Hepatocyte (in vitro differentiated cells): ENCODE results near the gene TAL2.

Experiments used
- EZH2 ChIP-seq: fragments of 200-600 bp; sonication (generic); IDR thresholded peaks from 2 replicates; pipeline ENCODE4 v1.6.1; 2016; ENCODE audit warnings: antibody characterized with exemption, mild to moderate bottlenecking, borderline replicate concordance
- EZH2phosphoT487 ChIP-seq: fragments of 200-600 bp; sonication (generic); IDR thresholded peaks from one replicate; pipeline ENCODE4 v1.6.1; 2018; ENCODE audit warnings: antibody characterized with exemption, mild to moderate bottlenecking, low read depth, moderate library complexity; ENCODE audit not compliant: unreplicated experiment, severe bottlenecking
- TF ChIP-seq, protein P1 (sequence below): fragments of 200-600 bp; sonication (generic); IDR thresholded peaks from 2 replicates; pipeline ENCODE4 v1.5.1; 2016; ENCODE audit warnings: antibody characterized with exemption, mild to moderate bottlenecking; ENCODE audit not compliant: poor library complexity

DNA sequence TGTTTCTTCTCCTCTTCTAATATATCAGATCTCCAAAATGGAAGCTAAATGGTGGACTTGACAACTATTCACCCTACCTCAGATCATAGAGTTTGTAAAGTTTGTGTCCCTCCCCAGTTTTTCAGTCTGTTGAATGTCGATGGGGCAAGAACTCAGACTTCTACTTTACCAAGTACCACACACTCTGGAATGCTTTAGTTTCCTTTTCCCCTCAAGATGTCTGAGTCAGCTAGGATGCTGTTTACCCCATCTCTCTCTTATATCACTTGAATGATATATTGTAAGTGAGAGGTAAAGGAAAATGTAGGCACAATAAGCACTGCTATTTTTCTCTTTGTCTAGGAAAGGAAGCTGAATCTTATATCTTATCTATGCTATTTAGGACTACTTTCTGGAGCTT, 25.9 kb upstream of the TAL2 start:
- TF ChIP-seq, protein P1, sequence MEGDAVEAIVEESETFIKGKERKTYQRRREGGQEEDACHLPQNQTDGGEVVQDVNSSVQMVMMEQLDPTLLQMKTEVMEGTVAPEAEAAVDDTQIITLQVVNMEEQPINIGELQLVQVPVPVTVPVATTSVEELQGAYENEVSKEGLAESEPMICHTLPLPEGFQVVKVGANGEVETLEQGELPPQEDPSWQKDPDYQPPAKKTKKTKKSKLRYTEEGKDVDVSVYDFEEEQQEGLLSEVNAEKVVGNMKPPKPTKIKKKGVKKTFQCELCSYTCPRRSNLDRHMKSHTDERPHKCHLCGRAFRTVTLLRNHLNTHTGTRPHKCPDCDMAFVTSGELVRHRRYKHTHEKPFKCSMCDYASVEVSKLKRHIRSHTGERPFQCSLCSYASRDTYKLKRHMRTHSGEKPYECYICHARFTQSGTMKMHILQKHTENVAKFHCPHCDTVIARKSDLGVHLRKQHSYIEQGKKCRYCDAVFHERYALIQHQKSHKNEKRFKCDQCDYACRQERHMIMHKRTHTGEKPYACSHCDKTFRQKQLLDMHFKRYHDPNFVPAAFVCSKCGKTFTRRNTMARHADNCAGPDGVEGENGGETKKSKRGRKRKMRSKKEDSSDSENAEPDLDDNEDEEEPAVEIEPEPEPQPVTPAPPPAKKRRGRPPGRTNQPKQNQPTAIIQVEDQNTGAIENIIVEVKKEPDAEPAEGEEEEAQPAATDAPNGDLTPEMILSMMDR, result no peak
- TF ChIP-seq EZH2phosphoT487, result no peak
- no peak for TF ChIP-seq EZH2
